Measurements from ENCODE around the gene EPHA7. TPM values are rescaled to one million over a fixed set of nuclear protein-coding genes. Genes with fewer than 3 reads are reported as not detected.

The EPHA7 gene
- total RNA-seq, 1 donor from 2014 or later = 2.0 TPM

- DNase-seq (ENCODE audit: low read depth) = no peak
Observed at GRCh38 chr6:93248631-93249030, 170.7 kb downstream of the EPHA7 start.

- DNase-seq (ENCODE audit: low read depth) = no peak
Observed at GRCh38 chr6:93243231-93243778, 176.1 kb downstream of the EPHA7 start.

- DNase-seq (ENCODE audit: low read depth) = no peak
Observed at GRCh38 chr6:93242049-93242448, 177.3 kb downstream of the EPHA7 start.

- no peak for DNase-seq (ENCODE audit: low read depth)
Observed at GRCh38 chr6:93238632-93239031, 180.7 kb downstream of the EPHA7 start.

- no peak for DNase-seq (ENCODE audit: low read depth)
Observed at GRCh38 chr6:93235775-93236174, 183.6 kb downstream of the EPHA7 start.

GRCh38 chr6:93226822-93227221 is 192.5 kb downstream of the EPHA7 start:
- peak; percentile 49 for DNase-seq (ENCODE audit: low read depth)

GRCh38 chr6:93222071-93222851 is 197.1 kb downstream of the EPHA7 start:
- no peak for DNase-seq (ENCODE audit: low read depth)

- DNase-seq (ENCODE audit: low read depth) = no peak
Observed at GRCh38 chr6:93219447-93219846, 199.9 kb downstream of the EPHA7 start.

GRCh38 chr6:93218096-93218495 is 201.3 kb downstream of the EPHA7 start:
- no peak for DNase-seq (ENCODE audit: low read depth)

GRCh38 chr6:93213028-93213427 is 206.3 kb downstream of the EPHA7 start:
- DNase-seq (ENCODE audit: low read depth) = no peak

- DNase-seq (ENCODE audit: low read depth) = no peak
Observed at GRCh38 chr6:93210908-93211307, 208.5 kb downstream of the EPHA7 start.

GRCh38 chr6:93209358-93209757 is 210.0 kb downstream of the EPHA7 start:
- no peak for DNase-seq (ENCODE audit: low read depth)

- no peak for DNase-seq (ENCODE audit: low read depth)
Observed at GRCh38 chr6:93196406-93196970, 222.9 kb downstream of the EPHA7 start.

- DNase-seq (ENCODE audit: low read depth) = no peak
Observed at GRCh38 chr6:93194480-93194879, 224.9 kb downstream of the EPHA7 start.

GRCh38 chr6:93193868-93194267 is 225.5 kb downstream of the EPHA7 start:
- no peak for DNase-seq (ENCODE audit: low read depth)
